ENCODE results near the gene MGLL. TPM values are rescaled to one million over a fixed set of nuclear protein-coding genes. Genes with fewer than 3 reads are reported as not detected.

The MGLL gene
- total RNA-seq, 1 donor from 2014 or later = 82.2 TPM

GRCh38 chr3:127788451-127788909 is 33.8 kb downstream of the MGLL start:
- no peak overlapping the region for H3K4me3 ChIP-seq (ENCODE audit: low read depth, low read length)
- TF ChIP-seq CTCF (conservative IDR thresholded peaks at IDR 0.05; ENCODE audit: low read depth, low read length) = no peak
- DNase-seq (ENCODE audit: low read depth) = no peak

GRCh38 chr3:127787571-127788365 is 34.5 kb downstream of the MGLL start:
- TF ChIP-seq CTCF (conservative IDR thresholded peaks at IDR 0.05; ENCODE audit: low read depth, low read length) = no peak
- H3K4me3 ChIP-seq (ENCODE audit: low read depth, low read length) = no peak overlapping the region
- DNase-seq (ENCODE audit: low read depth) = no peak

GRCh38 chr3:127787071-127787490 is 35.2 kb downstream of the MGLL start:
- DNase-seq (ENCODE audit: low read depth) = no peak
- no peak for TF ChIP-seq CTCF (conservative IDR thresholded peaks at IDR 0.05; ENCODE audit: low read depth, low read length)
- no peak overlapping the region for H3K4me3 ChIP-seq (ENCODE audit: low read depth, low read length)

- DNase-seq (ENCODE audit: low read depth) = no peak
- TF ChIP-seq CTCF (conservative IDR thresholded peaks at IDR 0.05; ENCODE audit: low read depth, low read length) = no peak
- H3K4me3 ChIP-seq (ENCODE audit: low read depth, low read length) = no peak overlapping the region
These were observed 35.8 kb downstream of the MGLL start for GRCh38 chr3:127786353-127787070.

GRCh38 chr3:127785711-127786265 is 36.5 kb downstream of the MGLL start:
- no peak for TF ChIP-seq CTCF (conservative IDR thresholded peaks at IDR 0.05; ENCODE audit: low read depth, low read length)
- DNase-seq (ENCODE audit: low read depth) = no peak
- H3K4me3 ChIP-seq (ENCODE audit: low read depth, low read length) = no peak overlapping the region

GRCh38 chr3:127784865-127785710 is 37.2 kb downstream of the MGLL start:
- no peak for TF ChIP-seq CTCF (conservative IDR thresholded peaks at IDR 0.05; ENCODE audit: low read depth, low read length)
- H3K4me3 ChIP-seq (ENCODE audit: low read depth, low read length) = no peak overlapping the region
- no peak for DNase-seq (ENCODE audit: low read depth)
